CD14-positive monocyte (primary cell): ENCODE data around the gene HIF1A. TPM values are rescaled to one million over a fixed set of nuclear protein-coding genes. Genes with fewer than 3 reads are reported as not detected.

ENCODE experiments used
- DNase-seq, 3 donors: peaks; one replicate each; pipeline ENCODE4 v3.0.0-alpha.2; 2011 to 2022
- H2AFZ ChIP-seq: 2 replicates; pipeline ENCODE4 v1.6.0; 2012; ENCODE audit warnings: mild to moderate bottlenecking, low read depth, low read length, inconsistent platforms; ENCODE audit not compliant: insufficient read depth, poor library complexity, severe bottlenecking
- H3K27ac ChIP-seq, 2 donors: 1 replicate in 1 of 2; 2 replicates in 1 of 2; pipeline ENCODE4 v1.5.1; 2012 to 2013; ENCODE audit warnings: low read length in 2 of 2, control low read depth in 1 of 2, inconsistent platforms in 1 of 2, low read depth in 1 of 2, mild to moderate bottlenecking in 1 of 2
- H3K27me3 ChIP-seq, 2 donors: one replicate each; pipeline versions ENCODE4 v1.6.0 to v1.6.1; 2011 to 2013; ENCODE audit warnings: low read length in 2 of 2; ENCODE audit not compliant: control insufficient read depth in 2 of 2, insufficient read depth in 2 of 2
- H3K36me3 ChIP-seq, 2 donors: replicated peaks in 1 of 2; 1 replicate in 1 of 2; 2 replicates in 1 of 2; pipeline versions ENCODE4 v1.5.1 to v1.6.1; 2012 to 2013; ENCODE audit warnings: low read length in 2 of 2, control low read depth in 1 of 2, inconsistent platforms in 1 of 2, mild to moderate bottlenecking in 1 of 2; ENCODE audit not compliant: insufficient read depth in 2 of 2, control insufficient read depth in 1 of 2
- H3K4me1 ChIP-seq, 2 donors: 1 replicate in 1 of 2; 2 replicates in 1 of 2; pipeline versions ENCODE4 v1.5.1 to v1.6.1; 2012 to 2013; ENCODE audit warnings: low read length in 2 of 2, control low read depth in 1 of 2, inconsistent platforms in 1 of 2, mild to moderate bottlenecking in 1 of 2, moderate library complexity in 1 of 2; ENCODE audit not compliant: insufficient read depth in 2 of 2, control insufficient read depth in 1 of 2
- H3K4me2 ChIP-seq: replicated peaks from 2 replicates; pipeline ENCODE3; 2012; ENCODE audit warnings: low read length, moderate library complexity, mild to moderate bottlenecking; ENCODE audit not compliant: poor library complexity, severe bottlenecking; ENCODE audit errors: extremely low read depth
- H3K4me3 ChIP-seq, 3 experiments: fragments of 200-600 bp in 1 of 3; sonication (generic) in 1 of 3; replicated peaks in 1 of 3; 1 replicate in 2 of 3; 2 replicates in 1 of 3; pipeline ENCODE4 v1.5.1; 2011 to 2013; ENCODE audit warnings: low read length in 3 of 3, mild to moderate bottlenecking in 3 of 3, control low read depth in 2 of 3, low read depth in 2 of 3, inconsistent platforms in 1 of 3, moderate library complexity in 1 of 3
- H3K79me2 ChIP-seq: 2 replicates; pipeline ENCODE4 v1.6.0; 2012; ENCODE audit warnings: mild to moderate bottlenecking, control low read depth, inconsistent platforms, low read length, moderate library complexity; ENCODE audit not compliant: insufficient read depth
- H3K9ac ChIP-seq: 2 replicates; pipeline ENCODE4 v1.6.0; 2017; ENCODE audit warnings: low read length, mild to moderate bottlenecking; ENCODE audit not compliant: insufficient read depth, poor library complexity, severe bottlenecking
- H3K9me3 ChIP-seq, 2 donors: replicated peaks in 1 of 2; 1 replicate in 1 of 2; 2 replicates in 1 of 2; pipeline versions ENCODE4 v1.5.1 to v1.6.1; 2012 to 2013; ENCODE audit warnings: low read length in 2 of 2, control low read depth in 1 of 2; ENCODE audit not compliant: control insufficient read depth in 1 of 2, insufficient read depth in 1 of 2
- H4K20me1 ChIP-seq: 2 replicates; pipeline ENCODE4 v1.6.0; 2012; ENCODE audit warnings: mild to moderate bottlenecking, low read length, control low read depth, moderate library complexity; ENCODE audit not compliant: insufficient read depth
- H3K27ac Mint-ChIP-seq, 7 donors: one replicate each; pipeline ENCODE4 v1.8.0; 2020; ENCODE audit warnings: mild to moderate bottlenecking in 7 of 7, mixed read lengths in 7 of 7, moderate library complexity in 6 of 7, inconsistent platforms in 2 of 7
- H3K27me3 Mint-ChIP-seq, 3 donors: one replicate each; pipeline ENCODE4 v1.8.0; 2021 to 2022; ENCODE audit warnings: low read depth in 3 of 3, mild to moderate bottlenecking in 3 of 3, mixed read lengths in 3 of 3, moderate library complexity in 3 of 3, inconsistent platforms in 1 of 3
- H3K36me3 Mint-ChIP-seq, 2 donors: one replicate each; pipeline ENCODE4 v1.8.0; 2020; ENCODE audit warnings: mixed read lengths in 2 of 2, inconsistent platforms in 1 of 2, mild to moderate bottlenecking in 1 of 2
- H3K4me1 Mint-ChIP-seq: one replicate; pipeline ENCODE4 v1.8.0; 2020; ENCODE audit warnings: mild to moderate bottlenecking, mixed read lengths
- H3K4me3 Mint-ChIP-seq, 2 donors: one replicate each; pipeline ENCODE4 v1.8.0; 2020; ENCODE audit warnings: mild to moderate bottlenecking in 2 of 2, mixed read lengths in 2 of 2, moderate library complexity in 1 of 2
- H3K9me3 Mint-ChIP-seq, 7 donors: one replicate each; pipeline ENCODE4 v1.8.0; 2020 to 2022; ENCODE audit warnings: mixed read lengths in 7 of 7, mild to moderate bottlenecking in 6 of 7, moderate library complexity in 6 of 7, inconsistent platforms in 2 of 7
- WGBS: methylation state at CpG from one replicate; pipeline ENCODE4 v1.1.5; 2013; ENCODE audit warnings: missing lambda C conversion rate; ENCODE audit not compliant: insufficient coverage; 5-methylcytosine and 5-hydroxymethylcytosine counted together
- intact Hi-C, 2 donors: fragments of 100-400 bp; cut with micrococcal nuclease; formaldehyde crosslinking; loops; one replicate each; pipeline versions ENCODE4 v1.15.0 to v1.15.1; 2023
- polyA plus RNA-seq, 3 donors: library from polyadenylated mRNA; depleted of rRNA in 1 of 3; unstranded in 2 of 3; stranded (reverse) in 1 of 3; fragments of 300-500 nt in 2 of 3; fragments of >200 nt in 1 of 3; fragmentation: Illumina TruSeq in 2 of 3; gene quantifications; 1 replicate in 2 of 3; 2 replicates in 1 of 3; pipeline ENCODE4 v1.2.3, GENCODE V29; 2012 to 2021
- TF ChIP-seq, protein P1 (sequence below): fragments of 200-600 bp; IDR thresholded peaks from one replicate; pipeline ENCODE4 v1.8.0; 2022; ENCODE audit warnings: antibody characterized with exemption, mild to moderate bottlenecking

The HIF1A gene
- polyA plus RNA-seq, 3 donors: 79.0 to 137 (median 137) TPM

DNA sequence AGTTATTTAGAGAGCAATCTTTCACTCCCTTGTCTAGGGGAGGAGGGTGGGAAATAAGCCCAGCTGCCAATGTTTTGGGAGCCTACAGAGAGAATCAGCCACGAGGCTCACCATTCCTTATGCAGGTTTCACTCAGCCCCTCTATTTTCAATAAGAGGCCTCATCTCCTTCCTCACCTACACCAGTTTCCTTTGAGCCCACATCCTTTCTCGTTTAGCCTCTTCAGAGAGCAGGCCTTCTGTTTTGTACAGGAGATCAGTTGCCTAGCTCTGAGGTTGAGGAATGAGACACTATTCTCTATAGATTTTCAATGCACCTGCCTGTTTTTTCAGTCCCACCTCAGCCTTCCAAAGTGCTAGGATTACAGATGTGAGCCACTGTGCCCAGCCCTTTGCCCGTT is 84.8 kb downstream of the HIF1A start:
- Mint-ChIP-seq H3K4me3 (no peak overlapping the region), H3K27ac (peak overlapping the region in 3 of 7 donors; percentile 13 to 46 (median 30)), H3K36me3 (peaks cover 68 to 84% of the 10 kb centered on the region in 2 donors), H3K27me3 (no peaks in the 10 kb centered on the region), H3K9me3 (no peaks in the 10 kb centered on the region), H3K4me1 (peaks cover 1% of the 10 kb centered on the region)
- Histone ChIP-seq H2AFZ (no peak overlapping the region), H3K9ac (no peak overlapping the region), H3K27me3 (no peaks in the 10 kb centered on the region), H3K36me3 (peaks cover 48 to 98% of the 10 kb centered on the region in 2 donors), H3K4me3 (no peak overlapping the region), H3K79me2 (no peaks in the 10 kb centered on the region), H3K27ac (no peak overlapping the region), H3K4me1 (no peaks in the 10 kb centered on the region), H3K9me3 (no peaks in the 10 kb centered on the region), H4K20me1 (no peaks in the 10 kb centered on the region), H3K4me2 (no peak overlapping the region)
- WGBS: no CpG with 5 or more reads among the region's 3 CpGs
- TF ChIP-seq, protein P1, sequence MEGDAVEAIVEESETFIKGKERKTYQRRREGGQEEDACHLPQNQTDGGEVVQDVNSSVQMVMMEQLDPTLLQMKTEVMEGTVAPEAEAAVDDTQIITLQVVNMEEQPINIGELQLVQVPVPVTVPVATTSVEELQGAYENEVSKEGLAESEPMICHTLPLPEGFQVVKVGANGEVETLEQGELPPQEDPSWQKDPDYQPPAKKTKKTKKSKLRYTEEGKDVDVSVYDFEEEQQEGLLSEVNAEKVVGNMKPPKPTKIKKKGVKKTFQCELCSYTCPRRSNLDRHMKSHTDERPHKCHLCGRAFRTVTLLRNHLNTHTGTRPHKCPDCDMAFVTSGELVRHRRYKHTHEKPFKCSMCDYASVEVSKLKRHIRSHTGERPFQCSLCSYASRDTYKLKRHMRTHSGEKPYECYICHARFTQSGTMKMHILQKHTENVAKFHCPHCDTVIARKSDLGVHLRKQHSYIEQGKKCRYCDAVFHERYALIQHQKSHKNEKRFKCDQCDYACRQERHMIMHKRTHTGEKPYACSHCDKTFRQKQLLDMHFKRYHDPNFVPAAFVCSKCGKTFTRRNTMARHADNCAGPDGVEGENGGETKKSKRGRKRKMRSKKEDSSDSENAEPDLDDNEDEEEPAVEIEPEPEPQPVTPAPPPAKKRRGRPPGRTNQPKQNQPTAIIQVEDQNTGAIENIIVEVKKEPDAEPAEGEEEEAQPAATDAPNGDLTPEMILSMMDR: no peak
- DNase-seq: no peak
- intact Hi-C loops: no loop called here

DNA sequence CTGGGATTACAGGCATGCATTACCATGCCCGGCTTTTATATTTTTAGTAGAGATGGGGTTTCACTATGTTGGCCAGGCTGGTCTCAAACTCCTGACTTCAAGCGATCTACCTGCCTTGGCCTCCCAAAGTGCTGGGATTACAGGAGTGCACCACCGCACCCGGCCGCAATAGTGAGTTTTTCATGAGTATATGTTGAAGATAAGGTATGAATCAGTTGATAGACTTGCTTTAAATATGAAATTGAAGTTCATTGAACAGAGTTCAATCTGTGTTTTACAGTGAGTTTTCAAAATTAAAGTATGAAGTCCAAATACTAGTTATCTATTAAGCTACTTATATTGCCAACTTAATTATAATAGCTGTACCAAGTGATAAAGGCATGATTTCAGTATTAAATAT is 102.0 kb downstream of the HIF1A start:
- H3K4me3 ChIP-seq: no peak overlapping the region
- TF ChIP-seq, protein P1: no peak
- no peaks in the 10 kb centered on the region for H3K27me3 Mint-ChIP-seq
- peaks cover 0 to 3% (median 0%) of the 10 kb centered on the region in 7 donors for H3K9me3 Mint-ChIP-seq
- H3K27ac ChIP-seq: no peak overlapping the region
- no peaks in the 10 kb centered on the region for H3K4me1 ChIP-seq
- intact Hi-C loops: no loop called here
- no peak overlapping the region for H2AFZ ChIP-seq
- no CpG with 5 or more reads among the region's 5 CpGs for WGBS
- H3K27me3 ChIP-seq: no peaks in the 10 kb centered on the region
- H3K9me3 ChIP-seq: no peaks in the 10 kb centered on the region
- peaks cover 21 to 40% of the 10 kb centered on the region in 2 donors for H3K36me3 Mint-ChIP-seq
- no peak overlapping the region for H3K9ac ChIP-seq
- DNase-seq: no peak
- no peaks in the 10 kb centered on the region for H3K79me2 ChIP-seq
- no peaks in the 10 kb centered on the region for H3K4me1 Mint-ChIP-seq
- peaks cover 9 to 18% of the 10 kb centered on the region in 2 donors for H3K36me3 ChIP-seq
- no peaks in the 10 kb centered on the region for H4K20me1 ChIP-seq
- H3K4me3 Mint-ChIP-seq: no peak overlapping the region
- no peak overlapping the region for H3K27ac Mint-ChIP-seq
- no peak overlapping the region for H3K4me2 ChIP-seq

Other genes with a start within 250 kb of the HIF1A start
- 1 to 10 TPM; 2.1 to 3.2 (median 2.9) TPM for gene SNAPC1, start 66.9 kb downstream of the HIF1A start, polyA plus RNA-seq
- gene SYT16, start 117.2 kb downstream of the HIF1A start, polyA plus RNA-seq: not detected